ENCODE results near the gene TOMM5. TPM values are rescaled to one million over a fixed set of nuclear protein-coding genes. Genes with fewer than 3 reads are reported as not detected.
A peak's percentile ranks its signal among the peaks of the same experiment; 100 is the strongest.

Gene TOMM5
- total RNA-seq, 6 donors from 2014 or later, result 35.4 to 83.5 (median 54.2) TPM

- Histone ChIP-seq H3K9me3 (no peaks in the 10 kb centered on the region), H3K27me3 (peaks cover 0 to 3% (median 0%) of the 10 kb centered on the region in 4 donors), H3K4me3 (no peak overlapping the region), H3K36me3 (no peaks in the 10 kb centered on the region), H3K27ac (no peak overlapping the region), H3K4me1 (no peaks in the 10 kb centered on the region)
- WGBS, 2 donors, result 72 to 84% methylated on average over 4 of the region's 4 CpGs
- ATAC-seq (ENCODE audit: low FRiP score in 2 of 2) (no peak), DNase-seq (no peak)
- TF ChIP-seq CTCF (IDR thresholded peaks at IDR 0.05) (no peak), POLR2AphosphoS5 (IDR thresholded peaks at IDR 0.05) (no peak), POLR2A (IDR thresholded peaks at IDR 0.05) (no peak), EP300 (IDR thresholded peaks at IDR 0.05) (no peak)
Observed at GRCh38 chr9:37639109-37639762, 46.8 kb upstream of the TOMM5 start.

GRCh38 chr9:37636511-37637448, 44.4 kb upstream of the TOMM5 start:
- ATAC-seq (ENCODE audit: low FRiP score in 2 of 2), result peak in 1 of 2 donors; percentile 54
- Histone ChIP-seq H3K36me3 (no peaks in the 10 kb centered on the region), H3K27ac (no peak overlapping the region), H3K4me1 (no peaks in the 10 kb centered on the region), H3K4me3 (no peak overlapping the region), H3K9me3 (no peaks in the 10 kb centered on the region), H3K27me3 (no peaks in the 10 kb centered on the region)
- TF ChIP-seq CTCF (IDR thresholded peaks at IDR 0.05), result no peak
- TF ChIP-seq POLR2AphosphoS5 (IDR thresholded peaks at IDR 0.05), result no peak
- TF ChIP-seq POLR2A (IDR thresholded peaks at IDR 0.05), result no peak
- no peak for TF ChIP-seq EP300 (IDR thresholded peaks at IDR 0.05)
- 91 to 94% methylated on average over 29 to 39 of the region's 39 CpGs for WGBS, 2 donors
- peak in 1 of 2 donors; percentile 51 for DNase-seq

GRCh38 chr9:37635808-37636207, 43.4 kb upstream of the TOMM5 start:
- H3K4me3 ChIP-seq, result no peak overlapping the region
- H3K27ac ChIP-seq, result no peak overlapping the region
- H3K4me1 ChIP-seq, result no peaks in the 10 kb centered on the region
- TF ChIP-seq EP300 (IDR thresholded peaks at IDR 0.05) (no peak), POLR2AphosphoS5 (IDR thresholded peaks at IDR 0.05) (no peak), CTCF (IDR thresholded peaks at IDR 0.05) (no peak), POLR2A (IDR thresholded peaks at IDR 0.05) (no peak)
- H3K36me3 ChIP-seq, result no peaks in the 10 kb centered on the region
- WGBS, 2 donors, result 79 to 83% methylated on average over 16 of the region's 16 CpGs
- no peaks in the 10 kb centered on the region for H3K27me3 ChIP-seq
- H3K9me3 ChIP-seq, result no peaks in the 10 kb centered on the region
- ATAC-seq (ENCODE audit: low FRiP score in 2 of 2) (peak in 1 of 2 donors; percentile 13), DNase-seq (peak in 1 of 2 donors; percentile 70)

- Histone ChIP-seq H3K9me3 (no peaks in the 10 kb centered on the region), H3K4me3 (no peak overlapping the region), H3K27ac (no peak overlapping the region), H3K27me3 (no peaks in the 10 kb centered on the region), H3K36me3 (no peaks in the 10 kb centered on the region), H3K4me1 (no peaks in the 10 kb centered on the region)
- ATAC-seq (ENCODE audit: low FRiP score in 2 of 2) (no peak), DNase-seq (no peak)
- 83 to 85% methylated on average over 4 of the region's 4 CpGs for WGBS, 2 donors
- TF ChIP-seq POLR2A (IDR thresholded peaks at IDR 0.05) (no peak), POLR2AphosphoS5 (IDR thresholded peaks at IDR 0.05) (no peak), EP300 (IDR thresholded peaks at IDR 0.05) (no peak), CTCF (IDR thresholded peaks at IDR 0.05) (no peak)
Observed at GRCh38 chr9:37632479-37632878, 40.1 kb upstream of the TOMM5 start.

Data from upper lobe of left lung (tissue), 6 donors.